ENCODE measurements around the gene CARD16. TPM values are rescaled to one million over a fixed set of nuclear protein-coding genes. Genes with fewer than 3 reads are reported as not detected.

CARD16 gene
- total and polyA plus RNA-seq, 3 donors from 2014 or later = 1.4 to 5.7 (median 1.5) TPM

- no peaks in the 10 kb centered on the region for H3K27me3 ChIP-seq
- WGBS, 2 donors = 68 to 79% methylated on average over 1 of the region's 1 CpG
- H3K4me1 ChIP-seq = no peaks in the 10 kb centered on the region
- no peak for TF ChIP-seq POLR2A (IDR thresholded peaks at IDR 0.05)
- TF ChIP-seq CTCF (IDR thresholded peaks at IDR 0.05) = no peak
- intact Hi-C loops (cut with DNase I; ENCODE audit: low total_unique reads) = no loop called here
- no peak for DNase-seq
- no peaks in the 10 kb centered on the region for H3K36me3 ChIP-seq (ENCODE audit: low read depth, missing control alignments)
- no peaks in the 10 kb centered on the region for H3K9me3 ChIP-seq
- no peak overlapping the region for H3K4me3 ChIP-seq
- H3K27ac ChIP-seq = no peak overlapping the region
Observed at GRCh38 chr11:105033781-105034180, 11.4 kb downstream of the CARD16 start.

GRCh38 chr11:105033343-105033742, 11.8 kb downstream of the CARD16 start:
- Histone ChIP-seq H3K27ac (no peak overlapping the region), H3K36me3 (ENCODE audit: low read depth, missing control alignments) (no peaks in the 10 kb centered on the region), H3K9me3 (no peaks in the 10 kb centered on the region), H3K27me3 (no peaks in the 10 kb centered on the region), H3K4me1 (no peaks in the 10 kb centered on the region), H3K4me3 (no peak overlapping the region)
- no peak for DNase-seq
- intact Hi-C loops (cut with DNase I; ENCODE audit: low total_unique reads) = no loop called here
- 79 to 81% methylated on average over 3 of the region's 3 CpGs for WGBS, 2 donors
- TF ChIP-seq CTCF (IDR thresholded peaks at IDR 0.05) = no peak
- no peak for TF ChIP-seq POLR2A (IDR thresholded peaks at IDR 0.05)

GRCh38 chr11:105032495-105032894, 12.6 kb downstream of the CARD16 start:
- intact Hi-C loops (cut with DNase I; ENCODE audit: low total_unique reads) = no loop called here
- Histone ChIP-seq H3K4me3 (no peak overlapping the region), H3K27me3 (no peaks in the 10 kb centered on the region), H3K9me3 (no peaks in the 10 kb centered on the region), H3K27ac (no peak overlapping the region), H3K4me1 (no peaks in the 10 kb centered on the region), H3K36me3 (ENCODE audit: low read depth, missing control alignments) (no peaks in the 10 kb centered on the region)
- no peak for TF ChIP-seq CTCF (IDR thresholded peaks at IDR 0.05)
- no peak for TF ChIP-seq POLR2A (IDR thresholded peaks at IDR 0.05)
- no peak for DNase-seq
- 91 to 93% methylated on average over 2 of the region's 2 CpGs for WGBS, 2 donors

GRCh38 chr11:105027678-105028077, 17.5 kb downstream of the CARD16 start:
- H3K27ac ChIP-seq = no peak overlapping the region
- intact Hi-C loops (cut with DNase I; ENCODE audit: low total_unique reads) = no loop called here
- H3K4me1 ChIP-seq = no peaks in the 10 kb centered on the region
- no peaks in the 10 kb centered on the region for H3K36me3 ChIP-seq (ENCODE audit: low read depth, missing control alignments)
- no peaks in the 10 kb centered on the region for H3K9me3 ChIP-seq
- no peak for TF ChIP-seq CTCF (IDR thresholded peaks at IDR 0.05)
- TF ChIP-seq POLR2A (IDR thresholded peaks at IDR 0.05) = no peak
- H3K4me3 ChIP-seq = no peak overlapping the region
- no peak for DNase-seq
- no peaks in the 10 kb centered on the region for H3K27me3 ChIP-seq
- WGBS, 2 donors = 60 to 74% methylated on average over 3 of the region's 3 CpGs

- no peak for DNase-seq
- WGBS, 2 donors = 51 to 64% methylated on average over 1 of the region's 1 CpG
- Histone ChIP-seq H3K4me3 (no peak overlapping the region), H3K4me1 (no peaks in the 10 kb centered on the region), H3K36me3 (ENCODE audit: low read depth, missing control alignments) (no peaks in the 10 kb centered on the region), H3K27me3 (no peaks in the 10 kb centered on the region), H3K27ac (no peak overlapping the region), H3K9me3 (no peaks in the 10 kb centered on the region)
- intact Hi-C loops (cut with DNase I; ENCODE audit: low total_unique reads) = no loop called here
- TF ChIP-seq CTCF (IDR thresholded peaks at IDR 0.05) (no peak), POLR2A (IDR thresholded peaks at IDR 0.05) (no peak)
Observed at GRCh38 chr11:105024394-105024793, 20.7 kb downstream of the CARD16 start.
